GM21717 (cell line): ENCODE data around the gene HMMR.

ENCODE experiments used
- ATAC-seq: cut with Tn5 transposase; IDR thresholded peaks from one replicate; pipeline ENCODE4 v1.9.1; 2021; ENCODE audit warnings: mild to moderate bottlenecking, moderate library complexity; ENCODE audit not compliant: unreplicated experiment

The HMMR gene

GRCh38 chr5:163458778-163459385 lies 1.6 kb upstream of the HMMR start:
- ATAC-seq = no peak

GRCh38 chr5:163459462-163459818 lies 992 bp upstream of the HMMR start:
- peak; percentile 8 for ATAC-seq

- ATAC-seq = peak; percentile 85
Observed at GRCh38 chr5:163459819-163460561, 442 bp upstream of the HMMR start, which contains the start of gene NUDCD2. NUDCD2 (minus strand) TSS chr5:163460102; CDS start chr5:163460050, 52 bp downstream.

DNA sequence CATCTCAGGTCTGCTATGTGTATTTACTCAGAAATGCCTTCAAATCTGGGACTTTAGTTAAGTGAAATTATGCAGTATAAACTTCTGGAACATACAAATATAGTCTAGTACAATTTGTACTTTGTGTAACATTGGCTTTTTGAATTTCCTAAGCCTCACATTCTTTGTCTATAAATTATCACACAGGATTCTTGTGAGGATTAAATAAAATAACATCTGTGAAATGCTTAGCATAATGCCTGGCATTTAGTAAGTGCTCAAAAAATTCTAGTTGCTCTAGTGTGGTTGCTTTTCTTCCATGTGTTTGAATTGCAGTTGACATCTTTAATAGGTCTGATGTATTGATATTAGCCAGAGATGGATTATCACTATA lies 2.6 kb downstream of the HMMR start:
- no peak for ATAC-seq

GRCh38 chr5:163467682-163468081 lies 7.2 kb downstream of the HMMR start:
- no peak for ATAC-seq

- ATAC-seq = no peak
Observed at GRCh38 chr5:163473635-163474243, 13.3 kb downstream of the HMMR start.

- ATAC-seq = no peak
Observed at GRCh38 chr5:163475411-163475810, 15.0 kb downstream of the HMMR start.

DNA sequence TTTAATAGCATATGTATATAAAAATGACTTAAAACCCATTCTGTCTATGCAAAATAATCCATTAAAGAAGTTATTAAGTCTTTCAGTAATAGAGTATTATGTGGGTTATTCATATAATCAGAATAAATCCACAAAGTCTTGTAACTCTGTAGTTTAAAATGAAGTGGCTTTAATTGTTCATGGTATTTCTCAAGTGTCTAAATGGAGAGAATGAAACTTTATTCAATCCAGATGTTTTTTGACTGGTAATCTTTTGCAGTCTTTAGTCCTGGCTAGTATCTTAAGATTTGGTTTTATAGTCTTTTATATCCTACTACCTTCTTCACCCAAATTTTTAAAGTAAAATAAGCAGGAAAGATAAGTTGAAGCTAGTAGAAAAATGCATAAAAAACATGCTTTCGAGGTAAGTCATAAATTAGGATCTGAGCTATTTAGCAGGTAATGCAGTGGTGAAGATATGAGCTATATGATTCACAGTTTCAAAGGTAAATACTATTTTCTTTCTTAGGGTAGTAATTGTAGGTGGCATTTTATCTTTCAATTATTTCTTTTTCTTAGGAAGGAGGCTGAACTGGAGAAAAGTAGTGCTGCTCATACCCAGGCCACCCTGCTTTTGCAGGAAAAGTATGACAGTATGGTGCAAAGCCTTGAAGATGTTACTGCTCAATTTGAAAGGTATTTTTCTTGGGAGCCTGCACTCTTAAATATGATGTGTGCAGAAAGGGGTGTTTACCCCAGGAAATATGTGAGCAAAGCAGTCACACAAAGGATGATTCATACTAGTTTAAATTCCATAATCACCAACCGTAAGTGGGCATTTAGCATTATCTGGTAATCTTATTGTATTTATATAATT lies 17.9 kb downstream of the HMMR start:
- no peak for ATAC-seq

DNA sequence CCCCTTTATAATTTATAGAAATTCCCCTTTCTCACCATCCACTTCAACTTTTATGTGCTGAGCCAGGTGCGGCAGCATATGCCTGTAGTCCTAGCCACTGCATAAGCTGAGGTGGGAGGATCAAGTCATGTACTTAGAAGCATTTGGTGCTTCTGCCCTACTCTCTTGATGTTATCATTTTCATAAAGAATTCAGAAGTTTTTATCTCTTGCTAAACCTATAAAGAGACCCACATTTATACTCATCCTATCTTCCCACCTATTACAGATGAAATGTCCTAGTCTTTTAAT lies 18.5 kb downstream of the HMMR start:
- no peak for ATAC-seq

- ATAC-seq = no peak
Observed at GRCh38 chr5:163489055-163489744, 28.8 kb downstream of the HMMR start.

GRCh38 chr5:163489745-163490075 lies 29.3 kb downstream of the HMMR start:
- ATAC-seq = no peak

GRCh38 chr5:163496286-163496685 lies 35.9 kb downstream of the HMMR start:
- no peak for ATAC-seq

GRCh38 chr5:163497315-163497714 lies 36.9 kb downstream of the HMMR start:
- no peak for ATAC-seq

- no peak for ATAC-seq
Observed at GRCh38 chr5:163498886-163499285, 38.5 kb downstream of the HMMR start.

DNA sequence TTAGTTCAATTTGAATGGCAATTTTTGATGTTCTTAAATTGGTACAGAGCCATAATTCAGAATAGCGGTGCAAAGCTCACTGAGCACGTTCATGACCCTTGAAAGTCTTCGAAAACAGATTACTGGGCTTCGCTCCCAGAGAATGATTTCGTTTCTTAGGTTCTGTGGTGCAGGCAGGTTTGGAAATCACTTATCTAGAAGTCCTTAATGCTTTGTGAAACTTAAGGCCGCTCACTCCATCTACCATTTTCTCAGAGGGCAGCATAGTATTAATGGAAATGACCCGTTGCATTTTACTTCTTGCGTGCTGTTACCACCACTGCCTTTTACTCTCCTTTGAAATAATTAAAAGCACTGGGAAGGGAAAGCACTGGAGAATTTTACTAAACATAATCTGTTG lies 42.1 kb downstream of the HMMR start:
- no peak for ATAC-seq

DNA sequence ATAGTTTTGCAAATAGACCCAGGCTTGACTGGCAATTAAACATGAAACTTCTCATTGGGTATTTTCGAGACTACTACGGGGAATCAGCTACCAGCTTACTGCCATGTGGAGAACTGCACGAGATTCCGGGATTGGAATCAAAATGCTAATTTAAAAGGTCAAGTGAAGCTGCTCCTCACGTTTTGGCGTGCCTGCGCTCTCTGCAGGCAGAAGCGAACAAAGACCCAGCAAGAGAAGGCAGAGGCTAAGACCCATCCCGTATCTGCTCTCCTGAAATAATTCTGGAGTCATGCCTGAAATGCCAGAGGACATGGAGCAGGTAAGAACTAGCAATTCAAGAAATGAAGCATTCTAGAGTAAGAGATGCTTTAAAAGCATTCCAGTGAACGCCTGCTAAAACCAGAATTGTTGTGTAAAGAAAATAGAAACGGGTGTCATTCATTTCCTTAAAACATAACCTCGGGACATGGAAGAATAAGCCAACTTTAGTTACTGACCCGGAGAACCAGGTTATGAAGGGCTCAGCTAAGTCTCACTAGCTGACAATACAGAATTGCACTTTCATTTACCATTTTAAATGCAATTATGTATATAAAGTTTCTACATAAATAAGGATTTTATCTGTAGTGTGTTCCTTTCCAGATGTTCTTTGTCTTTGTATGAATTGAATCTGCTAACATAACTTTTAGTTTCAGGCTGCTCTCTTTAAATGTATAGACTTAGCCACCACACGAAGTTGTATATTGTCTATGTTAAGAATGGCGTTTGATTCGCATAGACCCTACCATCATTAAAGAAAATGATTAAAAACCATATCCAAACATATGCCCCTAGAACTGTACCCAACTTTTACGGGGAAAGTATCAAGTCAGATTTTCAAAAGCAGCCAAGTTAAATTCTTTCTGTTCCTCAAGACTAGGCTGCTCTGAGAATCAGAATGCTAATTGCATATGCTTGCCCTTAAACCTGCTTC lies 43.0 kb downstream of the HMMR start:
- ATAC-seq = no peak

DNA sequence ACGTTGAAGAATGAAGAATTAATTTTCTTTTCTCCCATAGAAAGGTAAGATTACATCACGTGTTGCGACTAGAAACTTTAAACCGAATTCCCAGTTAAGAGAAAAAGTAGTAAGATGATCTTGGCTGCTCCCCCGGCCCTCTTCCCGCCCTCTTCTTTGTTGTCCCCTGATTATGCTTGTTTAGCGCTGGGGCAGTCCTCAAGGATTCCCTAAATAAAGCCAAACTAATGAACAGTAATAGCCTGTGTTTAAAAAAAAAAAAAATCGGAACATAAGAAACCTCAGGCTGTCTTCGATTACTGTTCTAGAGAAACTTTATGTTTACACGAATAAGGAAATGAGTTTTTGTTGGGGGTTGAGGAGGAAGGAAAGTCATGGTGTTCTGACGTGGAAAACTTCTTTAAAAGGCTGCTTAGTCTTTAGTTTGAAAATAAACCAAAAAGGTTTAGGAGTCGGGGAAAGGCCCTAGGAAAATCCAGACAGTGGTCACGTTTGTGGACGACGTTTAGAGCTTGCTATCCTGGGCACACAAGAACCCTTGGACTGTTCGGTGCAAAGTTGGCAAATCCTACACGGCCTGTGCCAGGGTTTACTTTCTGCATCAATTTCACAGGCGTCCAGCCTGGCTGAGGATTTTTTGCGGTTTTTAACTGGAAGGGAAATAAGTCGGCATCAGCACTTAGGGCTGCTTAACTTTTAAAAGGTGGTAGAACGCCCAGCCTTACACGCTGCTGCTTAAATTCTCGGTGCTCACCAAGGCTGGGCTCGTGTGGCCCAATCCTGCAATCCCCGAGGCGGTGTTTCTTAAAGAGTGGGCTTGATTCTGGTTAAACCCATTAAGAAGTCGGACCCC lies 43.9 kb downstream of the HMMR start:
- no peak for ATAC-seq

DNA sequence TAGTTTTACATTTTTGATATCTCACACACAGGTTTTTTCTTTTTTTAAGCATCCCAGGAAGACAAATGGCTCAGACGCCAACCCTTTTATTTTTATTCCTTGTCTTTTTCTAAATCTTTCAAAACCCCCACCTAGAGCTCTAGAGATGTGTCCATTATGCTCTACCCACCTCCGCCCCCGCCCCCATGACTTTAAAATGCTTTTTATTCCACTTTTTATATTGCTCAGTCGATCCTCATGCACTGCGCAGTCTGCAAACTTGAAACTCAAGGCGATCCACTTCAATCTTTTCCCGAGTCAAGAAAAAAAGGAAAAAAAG lies 44.6 kb downstream of the HMMR start:
- ATAC-seq = peak; percentile 5

- peak; percentile 92 for ATAC-seq
Observed at GRCh38 chr5:163505368-163506094, 45.1 kb downstream of the HMMR start, which contains the start of gene MAT2B. MAT2B (plus strand) TSS chr5:163505619; CDS start chr5:163505687, 68 bp downstream.
